ENCODE measurements around the gene CFAP68.

The CFAP68 gene

DNA sequence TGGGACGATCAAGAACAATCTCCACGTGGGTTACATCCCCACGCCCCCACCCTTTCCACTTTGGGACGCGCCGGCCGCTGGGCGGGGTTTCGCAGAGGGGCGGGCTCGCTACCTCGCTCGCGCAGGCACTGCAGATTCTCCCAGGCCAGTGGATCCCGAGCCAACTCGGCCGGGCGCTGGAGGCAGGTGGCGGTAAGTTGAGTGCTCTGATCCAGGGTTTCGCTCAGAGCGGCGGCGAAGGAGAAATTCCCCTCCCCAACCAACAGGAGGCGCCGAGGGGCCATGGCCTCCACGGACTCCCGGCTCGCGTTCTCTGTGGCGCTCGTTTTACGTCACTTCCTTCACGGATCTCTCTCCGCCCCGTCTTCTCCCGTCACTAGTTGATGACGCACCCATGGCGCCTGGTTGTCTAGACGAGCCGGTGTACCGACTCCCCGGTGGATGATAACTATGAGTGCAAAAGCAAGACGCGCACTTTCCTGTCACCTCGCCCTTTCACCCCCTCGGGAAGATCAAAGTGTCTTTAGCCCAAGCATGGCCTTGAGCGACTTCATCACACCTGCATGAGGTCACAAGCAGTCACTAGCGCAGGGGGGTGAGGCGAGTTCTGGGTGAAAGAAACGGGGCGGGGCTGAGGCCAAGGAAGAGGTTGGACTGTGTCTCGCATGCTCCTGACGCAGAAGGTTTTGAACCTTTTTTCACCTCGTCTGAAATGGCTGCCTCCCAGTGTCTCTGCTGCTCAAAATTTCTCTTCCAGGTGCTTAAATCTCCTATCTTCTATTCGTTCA is at the start of gene CFAP68, which contains the start of gene FDXACB1:
Gene CFAP68, plus strand, starts transcription at position 693 of the 788 bp plus-strand sequence. Its CDS starts 20 bp downstream, at position 713.
Gene FDXACB1, minus strand, starts transcription at position 317 of the 788 bp plus-strand sequence. Its CDS starts 33 bp downstream, at position 284.
- DNase-seq: peak; percentile 94 to 95

- DNase-seq: no peak
These were observed 45.8 kb upstream of the CFAP68 start for GRCh38 chr11:111833524-111833923.

DNA sequence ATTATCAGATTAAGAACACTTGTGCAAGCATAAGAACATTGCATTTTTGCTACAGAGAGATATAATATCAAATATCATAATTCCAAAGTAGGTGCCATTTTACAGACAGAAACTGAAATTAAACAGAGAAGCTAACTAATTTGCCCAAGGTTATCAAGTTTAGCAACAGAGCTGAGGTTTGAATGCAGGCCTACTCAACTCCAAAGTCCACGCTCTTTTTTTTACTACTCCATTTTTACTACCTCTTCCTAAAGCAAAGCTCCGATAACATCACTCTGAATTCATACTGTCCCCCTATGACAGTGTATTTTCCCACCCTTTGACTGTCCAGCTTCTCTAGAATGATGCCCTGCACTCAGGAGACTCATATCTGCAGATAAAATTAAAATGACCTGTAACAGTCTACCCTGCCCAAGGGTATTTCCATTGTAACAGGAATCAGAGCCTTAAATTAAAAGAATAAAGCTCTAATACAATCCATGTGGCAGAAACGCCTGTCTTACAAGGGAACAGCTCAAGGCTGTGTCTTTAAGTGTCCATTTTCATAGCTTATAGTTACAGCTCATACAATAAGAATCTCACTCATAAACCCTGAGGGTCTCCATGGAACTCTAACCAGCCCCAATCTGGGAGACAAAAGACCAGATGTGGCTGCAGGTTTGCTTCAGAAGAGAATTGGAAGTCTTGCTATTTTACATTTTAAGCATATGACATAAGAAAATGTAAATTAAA is 44.7 kb upstream of the CFAP68 start:
- DNase-seq: no peak

DNA sequence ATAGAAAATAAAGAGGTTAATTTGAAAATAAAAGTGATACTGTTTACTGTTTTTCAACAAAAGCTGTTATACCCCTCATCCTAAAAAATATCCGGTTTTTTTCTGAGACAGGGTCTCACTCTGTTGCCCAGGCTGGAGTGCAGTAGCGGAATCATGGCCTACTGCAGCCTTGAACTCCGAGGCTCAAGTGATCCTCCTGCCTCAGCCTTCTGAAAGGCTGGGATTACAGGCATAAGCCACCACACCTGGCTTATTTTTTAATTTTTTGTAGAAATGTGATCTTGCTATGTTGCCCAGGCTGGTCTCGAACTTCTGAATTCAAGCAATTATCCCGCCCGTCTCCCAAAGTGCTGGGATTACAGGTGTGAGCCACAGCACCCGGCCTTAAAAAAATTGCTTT is 43.7 kb upstream of the CFAP68 start:
- DNase-seq: no peak

GRCh38 chr11:111836162-111836561 is 43.2 kb upstream of the CFAP68 start:
- DNase-seq: no peak

DNA sequence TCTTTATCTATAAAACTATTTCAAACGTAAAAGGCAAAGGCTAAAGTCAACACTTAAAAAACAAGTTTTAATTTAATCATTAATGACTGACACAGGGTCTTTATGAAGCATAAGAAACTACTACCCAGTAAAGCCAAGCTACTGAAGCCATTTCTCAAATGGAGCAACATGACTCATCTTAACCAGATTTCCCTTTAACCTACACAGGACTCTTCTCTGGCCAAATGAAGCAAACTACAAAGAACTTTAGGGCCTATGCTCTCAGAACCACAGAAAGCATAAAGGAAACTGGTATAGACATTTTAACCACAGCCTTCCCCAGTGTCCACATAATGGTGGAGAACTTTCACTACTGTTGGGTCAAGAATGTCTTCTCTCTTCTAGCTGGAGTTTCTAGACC is 42.6 kb upstream of the CFAP68 start:
- DNase-seq: no peak

- DNase-seq: no peak
These were observed 41.9 kb upstream of the CFAP68 start for GRCh38 chr11:111837366-111837891.

DNA sequence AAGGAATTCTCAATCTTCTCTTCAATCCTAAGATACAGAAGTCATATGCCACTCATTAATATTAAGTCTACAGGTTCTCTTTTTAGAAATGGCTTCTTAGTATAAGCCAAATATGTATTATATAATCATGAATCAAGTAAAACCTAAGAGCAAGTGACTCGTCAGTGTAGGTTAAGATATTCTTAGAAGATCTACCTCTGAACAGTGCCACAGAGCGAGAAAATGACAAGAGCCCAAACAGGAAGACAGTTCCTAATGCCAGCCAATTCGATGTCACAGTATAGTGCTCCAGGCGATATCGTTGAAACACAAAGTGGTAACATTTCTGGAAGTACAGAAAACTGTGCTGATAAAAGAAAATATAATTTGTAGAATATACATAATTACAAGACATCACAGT is 41.3 kb upstream of the CFAP68 start:
- DNase-seq: no peak

DNA sequence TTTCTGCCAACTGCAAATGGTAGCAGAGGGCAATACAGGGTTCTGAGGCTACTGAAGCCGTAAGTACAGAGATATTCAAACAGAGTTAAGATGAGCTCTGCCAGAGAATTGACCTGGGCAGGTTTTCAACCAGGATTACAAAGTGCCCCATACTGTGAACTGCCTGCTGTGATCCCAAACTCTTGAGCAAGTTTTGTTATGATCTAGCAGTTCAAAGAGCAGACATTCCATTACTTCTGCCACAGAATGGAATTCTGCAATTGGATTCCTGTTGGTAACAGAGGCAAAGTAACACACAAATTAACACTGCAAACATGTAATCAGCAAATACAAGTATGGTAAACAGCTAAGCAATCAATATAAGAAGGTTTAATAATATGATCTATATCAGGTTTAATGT is 39.2 kb upstream of the CFAP68 start:
- no peak for DNase-seq

- peak; percentile 92 to 93 for DNase-seq
These were observed 37.8 kb upstream of the CFAP68 start for GRCh38 chr11:111841370-111842053.

DNA sequence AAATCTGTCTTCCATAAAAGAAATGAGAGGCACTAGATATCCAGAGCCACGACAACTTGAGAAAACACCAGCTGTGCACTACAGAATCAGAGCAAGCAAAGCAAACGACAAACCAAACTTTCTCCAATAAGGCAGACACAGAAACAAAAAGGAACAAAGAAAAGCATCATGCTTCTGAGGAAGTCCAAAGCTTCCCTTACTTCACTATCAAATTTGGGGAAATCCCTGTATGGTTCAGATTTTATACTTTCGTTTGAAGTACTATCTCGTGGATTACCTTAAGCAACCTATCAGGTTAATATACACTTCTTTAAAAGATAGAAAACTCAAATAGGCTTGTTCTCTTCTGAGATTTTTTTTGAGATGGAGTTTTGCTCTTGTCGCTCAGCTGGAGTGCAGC is 35.7 kb upstream of the CFAP68 start:
- DNase-seq: no peak

DNA sequence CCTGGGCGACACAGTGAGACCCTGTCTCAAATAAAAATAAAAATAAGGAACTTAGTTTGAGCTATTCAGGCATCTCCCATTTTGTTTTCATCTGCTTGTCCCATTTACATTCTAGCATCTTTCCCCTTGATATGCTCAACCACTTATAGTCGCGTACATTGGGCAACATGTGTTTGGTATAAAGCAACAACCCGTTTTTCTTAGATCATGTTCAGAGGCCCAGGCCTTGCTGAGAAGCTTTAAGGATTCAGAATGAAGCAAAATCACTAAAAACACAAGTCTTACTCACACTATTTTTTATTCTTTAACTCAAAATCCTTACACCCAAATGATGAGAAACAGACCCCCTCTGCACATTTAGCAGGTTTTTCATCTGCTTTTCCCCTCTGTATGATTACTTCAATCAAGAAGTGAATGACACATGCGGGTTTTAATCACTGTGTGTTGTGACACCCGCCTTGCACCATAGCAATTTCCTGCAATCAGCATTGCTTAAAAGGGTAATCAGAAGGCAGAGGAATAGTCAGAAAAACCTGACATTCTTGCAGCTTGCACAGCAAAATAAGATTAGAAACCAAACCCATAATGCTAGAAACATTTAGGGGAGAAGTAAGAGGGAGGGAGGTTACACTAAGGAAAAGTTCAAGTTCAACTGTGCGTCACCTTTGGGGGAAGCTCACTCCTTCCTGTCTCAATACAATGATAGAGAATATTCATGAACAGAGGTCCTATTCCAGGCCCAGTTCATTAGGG is 33.9 kb upstream of the CFAP68 start:
- no peak for DNase-seq

DNA sequence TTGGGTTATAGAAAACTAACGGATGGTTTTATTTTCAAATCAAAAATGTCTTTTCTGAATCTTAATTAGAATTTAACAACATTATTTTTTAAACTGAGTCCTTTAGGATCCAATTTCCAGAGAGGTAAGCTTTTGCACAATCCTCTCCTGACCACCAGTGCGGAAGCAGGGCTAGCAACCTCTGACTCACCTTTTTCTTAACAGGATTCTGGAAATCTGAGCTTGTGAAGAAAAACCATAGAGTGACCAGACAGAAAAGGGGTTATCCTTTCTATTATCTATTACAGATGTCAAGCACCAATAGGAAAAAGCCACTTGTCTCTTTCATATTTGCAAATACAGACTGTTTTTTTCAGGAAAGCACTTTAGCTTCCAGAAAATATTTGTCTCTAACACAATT is 33.3 kb upstream of the CFAP68 start:
- DNase-seq: no peak

- no peak for DNase-seq
These were observed 32.7 kb upstream of the CFAP68 start for GRCh38 chr11:111846636-111847035.

DNA sequence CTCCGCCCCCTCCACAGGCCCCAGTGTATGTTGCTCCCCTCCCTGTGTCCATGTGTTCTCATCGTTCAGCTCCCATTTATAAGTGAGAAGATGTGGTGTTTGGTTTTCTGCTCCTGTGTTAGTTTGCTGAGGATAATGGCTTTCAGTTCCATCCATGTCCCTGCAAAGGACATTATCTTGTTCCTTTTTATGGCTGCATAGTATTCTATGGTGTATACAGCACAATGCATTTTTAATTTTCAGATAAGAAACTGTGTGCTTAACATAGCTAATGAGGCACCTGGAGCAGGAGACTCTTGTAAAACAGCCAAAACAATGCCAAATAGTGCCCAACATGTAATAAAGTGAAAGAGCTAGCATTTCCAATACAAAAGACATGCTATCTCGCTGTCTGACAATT is 29.7 kb upstream of the CFAP68 start:
- DNase-seq: no peak

DNA sequence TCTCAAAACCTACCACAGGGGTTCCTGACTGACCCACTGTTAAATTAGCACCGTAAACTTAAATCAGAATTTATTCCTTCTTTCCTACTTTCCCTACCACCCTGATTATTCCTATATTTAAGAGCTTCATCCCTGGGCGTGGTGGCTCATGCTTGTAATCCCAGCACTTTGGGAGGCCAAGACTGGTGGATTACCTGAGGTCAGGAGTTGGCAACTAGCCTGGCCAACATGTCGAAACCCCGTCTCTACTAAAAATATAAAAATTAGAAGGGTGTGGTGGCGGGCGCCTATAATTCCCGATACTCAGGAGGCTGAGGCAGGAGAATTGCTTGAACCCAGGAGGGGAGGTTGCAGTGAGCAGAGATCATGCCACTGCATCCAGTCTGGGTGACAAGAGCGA is 28.3 kb upstream of the CFAP68 start:
- DNase-seq: no peak

DNA sequence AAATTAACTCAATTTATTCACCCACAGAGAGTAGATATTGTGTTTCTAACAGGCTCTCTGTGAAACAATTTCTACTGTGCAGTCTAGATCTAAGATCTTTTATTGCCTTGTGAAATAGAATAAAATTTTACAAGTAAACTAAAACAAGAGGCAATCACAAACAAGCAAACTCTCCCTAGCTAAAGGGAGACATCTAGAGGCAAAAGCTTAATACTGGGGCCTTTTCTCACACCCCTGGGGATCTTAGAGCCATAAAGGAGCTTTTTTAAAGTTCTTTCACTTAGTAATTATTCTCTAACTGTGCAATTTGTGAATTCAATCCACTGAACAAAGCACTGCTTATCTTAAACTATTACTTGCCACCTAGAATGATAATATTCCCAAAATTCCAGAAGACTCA is 27.7 kb upstream of the CFAP68 start:
- DNase-seq: no peak

DNA sequence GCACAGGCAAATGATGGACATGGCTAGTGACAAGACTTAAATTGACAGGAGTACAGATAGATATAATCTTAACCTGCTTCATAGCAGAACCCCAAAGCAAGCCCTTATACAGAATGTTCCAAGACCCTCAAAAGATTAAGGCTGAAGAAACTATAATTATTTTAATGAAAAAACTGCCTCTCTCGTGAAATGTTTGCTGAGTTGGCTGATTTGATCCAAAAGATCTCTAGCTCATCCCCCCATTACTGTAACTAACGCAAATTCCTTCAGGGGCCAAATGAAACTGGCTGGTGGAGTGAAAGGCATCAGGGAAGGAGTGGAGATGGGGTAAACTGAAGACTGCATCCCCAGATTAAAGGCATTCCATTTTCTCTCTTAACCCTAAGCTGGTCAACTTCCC is 27.2 kb upstream of the CFAP68 start:
- no peak for DNase-seq

- DNase-seq: no peak
These were observed 23.8 kb upstream of the CFAP68 start for GRCh38 chr11:111855506-111855905.

DNA sequence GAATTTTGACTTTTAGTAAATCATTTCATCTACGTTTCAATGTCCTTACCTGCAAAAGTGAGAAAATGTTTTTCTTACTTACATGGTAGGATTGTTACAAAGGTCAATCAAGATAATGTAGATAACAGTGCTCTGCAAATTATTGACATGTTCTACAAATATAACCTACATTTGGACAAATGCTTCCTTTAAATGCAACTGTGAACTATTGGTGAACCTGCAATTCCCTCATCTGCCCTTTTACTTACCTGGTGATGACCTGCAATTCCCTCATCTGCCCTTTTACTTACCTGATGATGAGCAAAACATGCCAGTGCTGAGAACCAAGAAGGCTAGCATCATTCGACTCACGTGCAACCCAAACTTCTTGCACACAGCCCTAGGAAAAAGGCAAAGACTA is 19.1 kb upstream of the CFAP68 start:
- DNase-seq: no peak

DNA sequence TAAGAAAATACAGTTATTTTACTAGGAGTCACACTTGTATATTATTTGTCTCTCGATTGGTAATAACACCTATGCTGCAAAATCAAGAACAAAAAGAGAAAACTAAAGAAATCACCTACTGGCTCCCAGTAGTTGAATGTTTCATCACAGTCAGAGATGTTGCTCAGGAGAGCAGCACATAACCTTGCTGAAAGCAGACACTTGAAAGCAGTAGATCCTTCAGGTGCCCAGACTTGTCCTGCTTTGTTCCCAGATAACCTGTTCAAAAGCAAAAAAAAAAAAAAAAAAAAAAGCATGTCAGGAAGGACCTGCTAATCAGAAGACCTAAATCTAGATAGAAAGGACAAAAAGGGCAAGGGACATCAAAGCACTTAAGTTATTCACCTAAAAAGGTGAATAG is 9.2 kb upstream of the CFAP68 start:
- no peak for DNase-seq

- DNase-seq: no peak
These were observed 8.8 kb upstream of the CFAP68 start for GRCh38 chr11:111870522-111870885.
